GM19099 (cell line): ENCODE results near the gene DENND1A.

Experiments used
- POLR2A ChIP-seq: IDR thresholded peaks from 3 replicates; pipeline ENCODE4 v1.6.1; 2011; ENCODE audit warnings: low read depth; ENCODE audit not compliant: insufficient read length; ENCODE audit errors: extremely low read depth

The DENND1A gene

GRCh38 chr9:123689701-123690428 lies 240.1 kb downstream of the DENND1A start:
- no peak for TF ChIP-seq POLR2A

- TF ChIP-seq POLR2A, result no peak
Observed at GRCh38 chr9:123687246-123687751, 242.6 kb downstream of the DENND1A start.

- no peak for TF ChIP-seq POLR2A
Observed at GRCh38 chr9:123686829-123687192, 243.1 kb downstream of the DENND1A start.

- no peak for TF ChIP-seq POLR2A
Observed at GRCh38 chr9:123686131-123686828, 243.6 kb downstream of the DENND1A start.

GRCh38 chr9:123685489-123686083 lies 244.3 kb downstream of the DENND1A start:
- no peak for TF ChIP-seq POLR2A

GRCh38 chr9:123684393-123685149 lies 245.4 kb downstream of the DENND1A start:
- no peak for TF ChIP-seq POLR2A

GRCh38 chr9:123682746-123683145 lies 247.2 kb downstream of the DENND1A start:
- TF ChIP-seq POLR2A, result no peak

- TF ChIP-seq POLR2A, result no peak
Observed at GRCh38 chr9:123680352-123680751, 249.6 kb downstream of the DENND1A start.

- TF ChIP-seq POLR2A, result no peak
Observed at GRCh38 chr9:123679330-123679987, 250.5 kb downstream of the DENND1A start.

- TF ChIP-seq POLR2A, result no peak
Observed at GRCh38 chr9:123678878-123679329, 251.0 kb downstream of the DENND1A start.

GRCh38 chr9:123678038-123678877 lies 251.7 kb downstream of the DENND1A start:
- TF ChIP-seq POLR2A, result no peak

GRCh38 chr9:123676869-123677268 lies 253.1 kb downstream of the DENND1A start:
- TF ChIP-seq POLR2A, result no peak

- no peak for TF ChIP-seq POLR2A
Observed at GRCh38 chr9:123669346-123669745, 260.6 kb downstream of the DENND1A start.

- no peak for TF ChIP-seq POLR2A
Observed at GRCh38 chr9:123663529-123663928, 266.4 kb downstream of the DENND1A start.
